SK-N-SH (cell line): ENCODE results near the gene KCNH4. TPM values are rescaled to one million over a fixed set of nuclear protein-coding genes. Genes with fewer than 3 reads are reported as not detected.

Source experiments
- CTCF ChIA-PET: fragments of 300-600, 350-600 bp; formaldehyde crosslinking; extraction: SDS; loops from one replicate; lab custom pipeline; 2021; lab: Yijun Ruan, JAX
- POLR2A ChIA-PET: fragments of 350-600 bp; sonication (Branson Sonifier 250); formaldehyde crosslinking; extraction: SDS; loops from one replicate; lab custom pipeline; 2020; ENCODE audit warnings: antibody characterized with exemption, inconsistent platforms; lab: Yijun Ruan, JAX
- DNase-seq: peaks from one replicate; pipeline ENCODE4 v3.0.0; 2012
- H2AFZ ChIP-seq: fragments of 200-600 bp; sonication (generic); 2 replicates; pipeline ENCODE4 v1.8.1; 2016; ENCODE audit warnings: antibody characterized with exemption, mild to moderate bottlenecking, low read depth
- H3F3A ChIP-seq: fragments of 200-600 bp; sonication (generic); replicated peaks from 2 replicates; pipeline ENCODE3; 2016; ENCODE audit warnings: antibody characterized with exemption, mild to moderate bottlenecking; ENCODE audit not compliant: insufficient read depth
- H3K27ac ChIP-seq, 2 experiments: fragments of 200-500 bp in 1 of 2; fragments of 200-600 bp in 1 of 2; sonication (Bioruptor generic) in 1 of 2; sonication (generic), shearing (Covaris generic) in 1 of 2; 2 replicates each; pipeline versions ENCODE4 v1.5.1 to v1.6.1; 2014 to 2016; ENCODE audit warnings: low read depth in 2 of 2, inconsistent platforms in 1 of 2, low read length in 1 of 2, mild to moderate bottlenecking in 1 of 2, mixed read lengths in 1 of 2
- H3K27me3 ChIP-seq: fragments of 200-600 bp; sonication (generic), shearing (Covaris generic); 2 replicates; pipeline ENCODE4 v1.6.1; 2016; ENCODE audit warnings: mixed run types; ENCODE audit not compliant: insufficient read depth
- H3K36me3 ChIP-seq, 2 experiments: fragments of 200-500 bp in 1 of 2; fragments of 200-600 bp in 1 of 2; sonication (Bioruptor generic) in 1 of 2; sonication (generic) in 1 of 2; replicated peaks in 1 of 2; 2 replicates each; pipeline versions ENCODE3 to v1.5.1; 2014 to 2016; ENCODE audit warnings: low read length in 1 of 2, mild to moderate bottlenecking in 1 of 2; ENCODE audit not compliant: insufficient read depth in 2 of 2, control insufficient read depth in 1 of 2
- H3K4me1 ChIP-seq, 2 experiments: fragments of 200-500 bp in 1 of 2; fragments of 200-600 bp in 1 of 2; sonication (Bioruptor generic) in 1 of 2; sonication (generic), shearing (Covaris generic) in 1 of 2; 2 replicates each; pipeline versions ENCODE4 v1.5.1 to v1.6.1; 2014 to 2016; ENCODE audit warnings: low read depth in 1 of 2, low read length in 1 of 2, mixed run types in 1 of 2; ENCODE audit not compliant: insufficient read depth in 2 of 2, control insufficient read depth in 1 of 2
- H3K4me2 ChIP-seq: fragments of 200-600 bp; sonication (generic), shearing (Covaris generic); 2 replicates; pipeline ENCODE4 v1.6.1; 2017; ENCODE audit warnings: mixed run types
- H3K4me3 ChIP-seq, 2 experiments: fragments of 200-500 bp in 1 of 2; fragments of 200-600 bp in 1 of 2; sonication (Bioruptor generic) in 1 of 2; sonication (generic), shearing (Covaris generic) in 1 of 2; 2 replicates each; pipeline versions ENCODE4 v1.5.1 to v1.8.1; 2014 to 2016; ENCODE audit warnings: low read depth in 2 of 2, inconsistent platforms in 1 of 2, low read length in 1 of 2, mild to moderate bottlenecking in 1 of 2, mixed read lengths in 1 of 2, moderate library complexity in 1 of 2
- H3K79me2 ChIP-seq: fragments of 200-600 bp; sonication (generic); 2 replicates; pipeline ENCODE4 v1.8.1; 2017; ENCODE audit warnings: mild to moderate bottlenecking; ENCODE audit not compliant: insufficient read depth
- H3K9ac ChIP-seq: fragments of 200-600 bp; sonication (generic); 2 replicates; pipeline ENCODE4 v1.6.1; 2017; ENCODE audit warnings: mixed run types
- H3K9me2 ChIP-seq: fragments of 200-600 bp; sonication (generic); 2 replicates; pipeline ENCODE4 v1.6.1; 2017; ENCODE audit warnings: mixed run types
- H3K9me3 ChIP-seq: fragments of 200-600 bp; sonication (generic); 2 replicates; pipeline ENCODE4 v1.6.1; 2017; ENCODE audit warnings: mixed run types, mild to moderate bottlenecking, moderate library complexity
- H4K20me1 ChIP-seq: fragments of 200-600 bp; sonication (generic); 2 replicates; pipeline ENCODE4 v1.6.1; 2017; ENCODE audit warnings: mild to moderate bottlenecking, mixed run types; ENCODE audit not compliant: insufficient read depth
- CHD2 ChIP-seq: fragments of 150-350 bp; IDR thresholded peaks from 2 replicates; pipeline ENCODE4 v1.6.1; 2018; ENCODE audit warnings: low read length; ENCODE audit not compliant: partially characterized antibody
- CTCF ChIP-seq: fragments of 200-600 bp; sonication (generic); IDR thresholded peaks from 2 replicates; pipeline ENCODE4 v1.6.1; 2017; ENCODE audit warnings: antibody characterized with exemption, mild to moderate bottlenecking, moderate library complexity
- ELF1 ChIP-seq: IDR thresholded peaks from 2 replicates; pipeline ENCODE4 v1.4.0; 2012
- FOSL2 ChIP-seq: IDR thresholded peaks from 2 replicates; pipeline ENCODE4 v1.4.0; 2012; ENCODE audit warnings: low read depth, mild to moderate bottlenecking, moderate library complexity, borderline replicate concordance
- GABPA ChIP-seq: IDR thresholded peaks from 2 replicates; pipeline ENCODE4 v1.4.0; 2012; ENCODE audit warnings: low read depth, mild to moderate bottlenecking
- GATA2 ChIP-seq: sonication (generic); formaldehyde crosslinking; IDR thresholded peaks from 2 replicates; pipeline ENCODE4 v1.5.0; 2020; ENCODE audit warnings: mild to moderate bottlenecking, missing genetic modification reagents
- JUND ChIP-seq: IDR thresholded peaks from 2 replicates; pipeline ENCODE4 v1.4.0; 2012
- MAX ChIP-seq: IDR thresholded peaks from 2 replicates; pipeline ENCODE4 v1.4.0; 2012; ENCODE audit warnings: low read depth
- MEF2A ChIP-seq: IDR thresholded peaks from 2 replicates; pipeline ENCODE4 v1.4.0; 2012; ENCODE audit warnings: low read depth, borderline replicate concordance
- NFIC ChIP-seq: IDR thresholded peaks from 2 replicates; pipeline ENCODE4 v1.4.0; 2012; ENCODE audit warnings: borderline replicate concordance
- NRF1 ChIP-seq: IDR thresholded peaks from 2 replicates; pipeline ENCODE4 v1.6.1; 2012; ENCODE audit warnings: low read depth, mild to moderate bottlenecking, low read length
- PBX3 ChIP-seq: IDR thresholded peaks from 2 replicates; pipeline ENCODE4; 2012
- POLR2AphosphoS5 ChIP-seq: IDR thresholded peaks from 2 replicates; pipeline ENCODE4 v1.6.1; 2012; ENCODE audit warnings: low read depth, low read length
- RCOR1 ChIP-seq: fragments of 150-350 bp; IDR thresholded peaks from 2 replicates; pipeline ENCODE4 v1.6.1; 2017; ENCODE audit warnings: antibody characterized with exemption, low read length
- RXRA ChIP-seq: IDR thresholded peaks from 2 replicates; pipeline ENCODE4 v1.4.0; 2012; ENCODE audit warnings: low read depth, mild to moderate bottlenecking, borderline replicate concordance
- SIN3A ChIP-seq: IDR thresholded peaks from 2 replicates; pipeline ENCODE4 v1.6.1; 2012; ENCODE audit warnings: low read depth, mild to moderate bottlenecking, low read length, moderate library complexity, borderline replicate concordance
- TEAD4 ChIP-seq: IDR thresholded peaks from 2 replicates; pipeline ENCODE4 v1.4.0; 2012; ENCODE audit warnings: mild to moderate bottlenecking, borderline replicate concordance; ENCODE audit not compliant: insufficient read depth
- USF2 ChIP-seq: fragments of 150-350 bp; IDR thresholded peaks from 2 replicates; pipeline ENCODE4 v1.6.1; 2017; ENCODE audit warnings: antibody characterized with exemption, low read length, low read depth, borderline replicate concordance
- YY1 ChIP-seq: IDR thresholded peaks from 2 replicates; pipeline ENCODE4 v1.4.0; 2012; ENCODE audit warnings: low read depth, mild to moderate bottlenecking
- WGBS: methylation state at CpG from one replicate; pipeline ENCODE4 v1.1.6; 2017; ENCODE audit warnings: low lambda C conversion rate; 5-methylcytosine and 5-hydroxymethylcytosine counted together
- polyA plus RNA-seq, 3 experiments: library from polyadenylated mRNA; depleted of rRNA; stranded (reverse); fragments of >200 nt; gene quantifications; 2 replicates each; pipeline ENCODE4 v1.2.3, GENCODE V29; 2012

Gene KCNH4
- polyA plus RNA-seq, 1 of the 3 experiments (the other 2 are of a cell fraction) = 0.46 TPM

GRCh38 chr17:42129109-42129837 is 51.7 kb downstream of the KCNH4 start:
- CTCF ChIA-PET = no interaction called here

GRCh38 chr17:42127414-42127813 is 53.5 kb downstream of the KCNH4 start:
- ChIA-PET CTCF (interaction anchor here (1.1 to 1.7 kb wide), 3 partner anchors 9 to 102 kb away, joined by 3 to 5 read pairs (median 4); no protein-coding TSS in a partner anchor), POLR2A (no interaction called here)
- no peak overlapping the region for H3K27ac ChIP-seq
- H3K9me2 ChIP-seq = no peaks in the 10 kb centered on the region
- H3K9ac ChIP-seq = no peak overlapping the region
- H2AFZ ChIP-seq = no peak overlapping the region
- H4K20me1 ChIP-seq = peaks cover 21% of the 10 kb centered on the region
- WGBS = 91% methylated on average over 6 of the region's 6 CpGs
- no peak overlapping the region for H3K4me2 ChIP-seq
- H3F3A ChIP-seq = peaks cover 6% of the 10 kb centered on the region
- no peaks in the 10 kb centered on the region for H3K27me3 ChIP-seq
- no peaks in the 10 kb centered on the region for H3K9me3 ChIP-seq
- H3K4me1 ChIP-seq = peaks cover 0 to 9% of the 10 kb centered on the region in 2 experiments; a peak in 2 of 4 replicates
- H3K4me3 ChIP-seq = no peak overlapping the region
- DNase-seq = no peak
- H3K79me2 ChIP-seq = peaks cover 27% of the 10 kb centered on the region
- H3K36me3 ChIP-seq = peaks cover 39 to 50% of the 10 kb centered on the region in 2 experiments
- no peak for TF ChIP-seq PBX3
- TF ChIP-seq CHD2 = no peak
- TF ChIP-seq RCOR1 = no peak
- no peak for TF ChIP-seq POLR2AphosphoS5
- TF ChIP-seq SIN3A = no peak
- no peak for TF ChIP-seq ELF1
- no peak for TF ChIP-seq NFIC
- TF ChIP-seq YY1 = no peak
- no peak for TF ChIP-seq USF2
- TF ChIP-seq CTCF = no peak
- TF ChIP-seq FOSL2 = no peak
- TF ChIP-seq GABPA = no peak

More at GRCh38 chr17:42129109-42129837, 51.7 kb downstream of the KCNH4 start:
- Histone ChIP-seq H3K9ac (no peak overlapping the region), H3K79me2 (peaks cover 46% of the 10 kb centered on the region), H3K27me3 (no peaks in the 10 kb centered on the region), H4K20me1 (peaks cover 40% of the 10 kb centered on the region), H3K9me2 (no peaks in the 10 kb centered on the region), H3K27ac (no peak overlapping the region), H3K36me3 (peaks cover 39 to 54% of the 10 kb centered on the region in 2 experiments), H3F3A (peaks cover 7% of the 10 kb centered on the region), H3K9me3 (no peaks in the 10 kb centered on the region), H3K4me3 (no peak overlapping the region), H3K4me2 (no peak overlapping the region), H2AFZ (no peak overlapping the region), H3K4me1 (peaks cover 12 to 22% of the 10 kb centered on the region in 2 experiments; a peak in 3 of 4 replicates)
- WGBS = 92% methylated on average over 5 of the region's 8 CpGs
- no peak for DNase-seq
- TF ChIP-seq NRF1 (no peak), RXRA (no peak), NFIC (no peak), MEF2A (no peak), USF2 (no peak), GATA2 (CRISPR knock-in tag) (no peak), TEAD4 (no peak), RCOR1 (no peak), JUND (no peak), MAX (no peak), PBX3 (no peak)
- POLR2A ChIA-PET = no interaction called here
